K562 (cell line): ENCODE data around the gene POGLUT2. TPM values are rescaled to one million over a fixed set of nuclear protein-coding genes. Genes with fewer than 3 reads are reported as not detected.

Source experiments
- CSDE1 ChIP-seq, 2 experiments: fragments of 450-650 bp; IDR thresholded peaks; 2 replicates each; pipeline ENCODE4 v1.6.1; 2016; ENCODE audit warnings: mild to moderate bottlenecking in 1 of 2
- DIDO1 ChIP-seq: fragments of 450-650 bp; IDR thresholded peaks from 2 replicates; pipeline ENCODE4 v1.6.1; 2016; ENCODE audit warnings: low read depth, missing biosample characterization, missing genetic modification characterization
- JUND ChIP-seq, 2 experiments: IDR thresholded peaks; 2 replicates in 1 of 2; 3 replicates in 1 of 2; pipeline ENCODE4 v1.6.1; 2011; ENCODE audit warnings: borderline replicate concordance in 2 of 2, low read depth in 2 of 2, low read length in 2 of 2, improper control_type of control experiment in 1 of 2, missing biosample characterization in 1 of 2, missing genetic modification characterization in 1 of 2, missing genetic modification reagents in 1 of 2
- NCOA1 ChIP-seq: fragments of 450-650 bp; IDR thresholded peaks from 2 replicates; pipeline ENCODE4 v1.6.1; 2016; ENCODE audit warnings: low read depth
- TAL1 ChIP-seq: fragments of 450-650 bp; IDR thresholded peaks from 2 replicates; pipeline ENCODE4 v1.6.1; 2016; ENCODE audit warnings: mild to moderate bottlenecking
- ZFP30 ChIP-seq: fragments of 250-450 bp; sonication (Bioruptor Pico); IDR thresholded peaks from 2 replicates; pipeline ENCODE4 v1.8.0; 2022; ENCODE audit warnings: moderate library complexity, mild to moderate bottlenecking, inconsistent platforms, borderline replicate concordance
- ZNF311 ChIP-seq: fragments of 250-450 bp; sonication (Bioruptor Pico); IDR thresholded peaks from 2 replicates; pipeline ENCODE4 v1.4.0; 2020; ENCODE audit warnings: mild to moderate bottlenecking, moderate library complexity
- polyA plus RNA-seq, 8 experiments: library from polyadenylated mRNA; depleted of rRNA in 4 of 8; stranded (reverse) in 5 of 8; unstranded in 3 of 8; fragments of >200 nt; fragmentation: Nextera tagmentation in 2 of 8; fragmentation: Illumina TruSeq in 1 of 8; extraction: Ambion mirVana in 2 of 8; extraction: Trizol in 1 of 8; gene quantifications; 2 replicates each; pipeline versions ENCODE4 v1.2.1 to v1.2.3, GENCODE V29; 2011 to 2014; ENCODE audit warnings: inconsistent platforms in 1 of 8, missing spikeins in 1 of 8
- total RNA-seq, 7 experiments: library from RNA; depleted of rRNA in 6 of 7; stranded (reverse); fragments of >200 nt in 6 of 7; fragmentation: Illumina TruSeq in 2 of 7; extraction: Trizol in 2 of 7; gene quantifications; 2 replicates each; pipeline versions ENCODE4 v1.2.1 to v1.2.3, GENCODE V29; 2011 to 2021; ENCODE audit warnings: low replicate concordance in 1 of 7
- TF ChIP-seq, protein P1 (sequence below), 2 experiments: fragments of 450-650 bp; IDR thresholded peaks; 2 replicates each; pipeline ENCODE4 v1.6.1; 2018; ENCODE audit warnings: mild to moderate bottlenecking in 2 of 2, low read depth in 1 of 2; ENCODE audit not compliant: partially characterized antibody in 2 of 2
- TF ChIP-seq, protein P2 (sequence below): fragments of 450-650 bp; IDR thresholded peaks from 2 replicates; pipeline ENCODE4 v1.6.1; 2016; ENCODE audit warnings: antibody characterized with exemption
- TF ChIP-seq, protein P3 (sequence below): fragments of 250-450 bp; sonication (Bioruptor Pico); IDR thresholded peaks from 2 replicates; pipeline ENCODE4 v1.4.0; 2020; ENCODE audit warnings: mild to moderate bottlenecking
- TF ChIP-seq, protein P4 (sequence below): IDR thresholded peaks from 2 replicates; pipeline ENCODE4 v1.6.1; 2012; ENCODE audit warnings: low read depth, low read length, improper control_type of control experiment, borderline replicate concordance
- TF ChIP-seq, protein P5 (sequence below), 2 experiments: fragments of 200-800 bp in 1 of 2; sonication (Bioruptor generic) in 1 of 2; sonication (generic) in 1 of 2; formaldehyde crosslinking in 1 of 2; IDR thresholded peaks in 1 of 2; conservative IDR thresholded peaks in 1 of 2; 2 replicates each; pipeline versions ENCODE4 v1.5.0 to v1.6.1; 2016 to 2020; ENCODE audit warnings: missing compliant biosample characterization in 1 of 2, missing genetic modification characterization in 1 of 2, missing genetic modification reagents in 1 of 2

Gene POGLUT2
- total and polyA plus RNA-seq, 9 of the 15 experiments (the other 6 are each of a cell fraction or from before 2014, with no cell fraction given), result 3.8 to 11.8 (median 10.8) TPM

DNA sequence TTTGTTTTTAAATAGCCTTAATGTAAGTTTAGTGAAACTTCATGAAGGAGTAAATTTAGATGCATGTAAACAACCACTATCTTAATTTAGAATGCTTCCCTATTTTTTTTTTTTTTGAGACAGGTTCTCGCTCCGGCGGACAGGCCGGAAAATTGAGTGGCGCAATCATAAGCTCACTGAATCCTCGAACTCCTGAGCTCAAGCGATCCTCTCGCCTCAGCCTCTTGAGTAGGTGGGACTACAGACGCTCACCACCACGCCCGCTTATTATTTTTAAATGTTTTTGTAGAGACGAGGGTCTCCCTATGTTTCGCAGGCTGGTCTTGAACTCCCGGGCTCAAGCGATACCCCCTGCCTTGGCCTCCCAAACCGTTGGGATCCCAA, 26.7 kb downstream of the POGLUT2 start (continued):
- TF ChIP-seq, protein P1, sequence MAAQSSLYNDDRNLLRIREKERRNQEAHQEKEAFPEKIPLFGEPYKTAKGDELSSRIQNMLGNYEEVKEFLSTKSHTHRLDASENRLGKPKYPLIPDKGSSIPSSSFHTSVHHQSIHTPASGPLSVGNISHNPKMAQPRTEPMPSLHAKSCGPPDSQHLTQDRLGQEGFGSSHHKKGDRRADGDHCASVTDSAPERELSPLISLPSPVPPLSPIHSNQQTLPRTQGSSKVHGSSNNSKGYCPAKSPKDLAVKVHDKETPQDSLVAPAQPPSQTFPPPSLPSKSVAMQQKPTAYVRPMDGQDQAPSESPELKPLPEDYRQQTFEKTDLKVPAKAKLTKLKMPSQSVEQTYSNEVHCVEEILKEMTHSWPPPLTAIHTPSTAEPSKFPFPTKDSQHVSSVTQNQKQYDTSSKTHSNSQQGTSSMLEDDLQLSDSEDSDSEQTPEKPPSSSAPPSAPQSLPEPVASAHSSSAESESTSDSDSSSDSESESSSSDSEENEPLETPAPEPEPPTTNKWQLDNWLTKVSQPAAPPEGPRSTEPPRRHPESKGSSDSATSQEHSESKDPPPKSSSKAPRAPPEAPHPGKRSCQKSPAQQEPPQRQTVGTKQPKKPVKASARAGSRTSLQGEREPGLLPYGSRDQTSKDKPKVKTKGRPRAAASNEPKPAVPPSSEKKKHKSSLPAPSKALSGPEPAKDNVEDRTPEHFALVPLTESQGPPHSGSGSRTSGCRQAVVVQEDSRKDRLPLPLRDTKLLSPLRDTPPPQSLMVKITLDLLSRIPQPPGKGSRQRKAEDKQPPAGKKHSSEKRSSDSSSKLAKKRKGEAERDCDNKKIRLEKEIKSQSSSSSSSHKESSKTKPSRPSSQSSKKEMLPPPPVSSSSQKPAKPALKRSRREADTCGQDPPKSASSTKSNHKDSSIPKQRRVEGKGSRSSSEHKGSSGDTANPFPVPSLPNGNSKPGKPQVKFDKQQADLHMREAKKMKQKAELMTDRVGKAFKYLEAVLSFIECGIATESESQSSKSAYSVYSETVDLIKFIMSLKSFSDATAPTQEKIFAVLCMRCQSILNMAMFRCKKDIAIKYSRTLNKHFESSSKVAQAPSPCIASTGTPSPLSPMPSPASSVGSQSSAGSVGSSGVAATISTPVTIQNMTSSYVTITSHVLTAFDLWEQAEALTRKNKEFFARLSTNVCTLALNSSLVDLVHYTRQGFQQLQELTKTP (IDR thresholded peaks at IDR 0.05; ENCODE audit: low read depth in 1 of 2, partially characterized antibody in 2 of 2), result no peak
- no peak for TF ChIP-seq NCOA1
- no peak for TF ChIP-seq JUND (IDR thresholded peaks at IDR 0.05; ENCODE audit: borderline replicate concordance, low read depth, low read length)
- no peak for TF ChIP-seq JUND (tag; IDR thresholded peaks at IDR 0.05; ENCODE audit: borderline replicate concordance, low read depth, low read length)
- TF ChIP-seq DIDO1 (tag), result no peak
- no peak for TF ChIP-seq TAL1
- TF ChIP-seq, protein P2, sequence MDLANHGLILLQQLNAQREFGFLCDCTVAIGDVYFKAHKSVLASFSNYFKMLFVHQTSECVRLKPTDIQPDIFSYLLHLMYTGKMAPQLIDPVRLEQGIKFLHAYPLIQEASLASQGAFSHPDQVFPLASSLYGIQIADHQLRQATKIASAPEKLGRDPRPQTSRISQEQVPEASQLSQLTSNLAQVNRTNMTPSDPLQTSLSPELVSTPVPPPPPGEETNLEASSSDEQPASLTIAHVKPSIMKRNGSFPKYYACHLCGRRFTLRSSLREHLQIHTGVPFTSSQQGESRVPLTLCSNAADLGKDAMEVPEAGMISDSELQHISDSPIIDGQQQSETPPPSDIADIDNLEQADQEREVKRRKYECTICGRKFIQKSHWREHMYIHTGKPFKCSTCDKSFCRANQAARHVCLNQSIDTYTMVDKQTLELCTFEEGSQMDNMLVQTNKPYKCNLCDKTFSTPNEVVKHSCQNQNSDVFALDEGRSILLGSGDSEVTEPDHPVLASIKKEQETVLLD, result no peak
- TF ChIP-seq, protein P3, sequence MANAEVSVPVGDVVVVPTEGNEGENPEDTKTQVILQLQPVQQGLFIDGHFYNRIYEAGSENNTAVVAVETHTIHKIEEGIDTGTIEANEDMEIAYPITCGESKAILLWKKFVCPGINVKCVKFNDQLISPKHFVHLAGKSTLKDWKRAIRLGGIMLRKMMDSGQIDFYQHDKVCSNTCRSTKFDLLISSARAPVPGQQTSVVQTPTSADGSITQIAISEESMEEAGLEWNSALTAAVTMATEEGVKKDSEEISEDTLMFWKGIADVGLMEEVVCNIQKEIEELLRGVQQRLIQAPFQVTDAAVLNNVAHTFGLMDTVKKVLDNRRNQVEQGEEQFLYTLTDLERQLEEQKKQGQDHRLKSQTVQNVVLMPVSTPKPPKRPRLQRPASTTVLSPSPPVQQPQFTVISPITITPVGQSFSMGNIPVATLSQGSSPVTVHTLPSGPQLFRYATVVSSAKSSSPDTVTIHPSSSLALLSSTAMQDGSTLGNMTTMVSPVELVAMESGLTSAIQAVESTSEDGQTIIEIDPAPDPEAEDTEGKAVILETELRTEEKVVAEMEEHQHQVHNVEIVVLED (CRISPR knock-in tag), result no peak
- TF ChIP-seq, protein P4, sequence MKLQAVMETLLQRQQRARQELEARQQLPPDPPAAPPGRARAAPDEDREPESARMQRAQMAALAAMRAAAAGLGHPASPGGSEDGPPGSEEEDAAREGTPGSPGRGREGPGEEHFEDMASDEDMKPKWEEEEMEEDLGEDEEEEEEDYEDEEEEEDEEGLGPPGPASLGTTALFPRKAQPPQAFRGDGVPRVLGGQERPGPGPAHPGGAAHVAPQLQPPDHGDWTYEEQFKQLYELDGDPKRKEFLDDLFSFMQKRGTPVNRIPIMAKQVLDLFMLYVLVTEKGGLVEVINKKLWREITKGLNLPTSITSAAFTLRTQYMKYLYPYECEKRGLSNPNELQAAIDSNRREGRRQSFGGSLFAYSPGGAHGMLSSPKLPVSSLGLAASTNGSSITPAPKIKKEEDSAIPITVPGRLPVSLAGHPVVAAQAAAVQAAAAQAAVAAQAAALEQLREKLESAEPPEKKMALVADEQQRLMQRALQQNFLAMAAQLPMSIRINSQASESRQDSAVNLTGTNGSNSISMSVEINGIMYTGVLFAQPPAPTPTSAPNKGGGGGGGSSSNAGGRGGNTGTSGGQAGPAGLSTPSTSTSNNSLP, result no peak
- TF ChIP-seq, protein P5, sequence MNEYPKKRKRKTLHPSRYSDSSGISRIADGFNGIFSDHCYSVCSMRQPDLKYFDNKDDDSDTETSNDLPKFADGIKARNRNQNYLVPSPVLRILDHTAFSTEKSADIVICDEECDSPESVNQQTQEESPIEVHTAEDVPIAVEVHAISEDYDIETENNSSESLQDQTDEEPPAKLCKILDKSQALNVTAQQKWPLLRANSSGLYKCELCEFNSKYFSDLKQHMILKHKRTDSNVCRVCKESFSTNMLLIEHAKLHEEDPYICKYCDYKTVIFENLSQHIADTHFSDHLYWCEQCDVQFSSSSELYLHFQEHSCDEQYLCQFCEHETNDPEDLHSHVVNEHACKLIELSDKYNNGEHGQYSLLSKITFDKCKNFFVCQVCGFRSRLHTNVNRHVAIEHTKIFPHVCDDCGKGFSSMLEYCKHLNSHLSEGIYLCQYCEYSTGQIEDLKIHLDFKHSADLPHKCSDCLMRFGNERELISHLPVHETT (CRISPR knock-in tag; conservative IDR thresholded peaks at IDR 0.05 in 1 of 2, IDR thresholded peaks at IDR 0.05 in 1 of 2), result no peak
- TF ChIP-seq ZNF311 (CRISPR knock-in tag), result no peak
- TF ChIP-seq ZFP30 (CRISPR knock-in tag), result no peak
- no peak for TF ChIP-seq CSDE1 (IDR thresholded peaks at IDR 0.05)
